OCI-LY7 (cell line): ENCODE measurements around the gene ANO6. TPM values are rescaled to one million over a fixed set of nuclear protein-coding genes. Genes with fewer than 3 reads are reported as not detected.

Experiments used
- BruUV-seq: library from RNA; stranded (reverse); fragments of 400-500 nt; replicated peaks from 2 replicates; lab custom pipeline; 2021; lab: Mats Ljungman, UMichigan
- CTCF ChIA-PET: fragments of 300-600 bp; sonication (Branson Sonifier 250); formaldehyde crosslinking; loops from one replicate; lab custom pipeline; 2022; ENCODE audit warnings: antibody characterized with exemption; ENCODE audit not compliant: unreplicated experiment; lab: Charles Lee
- POLR2A ChIA-PET: fragments of 300-600 bp; sonication (Branson Sonifier 250); formaldehyde crosslinking; loops from one replicate; lab custom pipeline; 2022; ENCODE audit warnings: antibody characterized with exemption; lab: Charles Lee
- DNase-seq: peaks from one replicate; pipeline ENCODE4 v3.0.0-alpha.2; 2015; ENCODE audit warnings: low spot score
- H2AFZ ChIP-seq: fragments of 200-600 bp; sonication (generic), shearing (Covaris generic); 2 replicates; pipeline ENCODE4 v1.6.1; 2014; ENCODE audit warnings: mild to moderate bottlenecking, antibody characterized with exemption, low read length, moderate library complexity
- H3K27ac ChIP-seq: fragments of 200-600 bp; sonication (generic); 2 replicates; pipeline ENCODE4 v1.5.1; 2014; ENCODE audit warnings: mixed run types, low read depth, mild to moderate bottlenecking, moderate library complexity, low read length, inconsistent platforms; ENCODE audit not compliant: poor library complexity, severe bottlenecking
- H3K36me3 ChIP-seq: fragments of 200-600 bp; sonication (generic); 2 replicates; pipeline ENCODE4 v1.6.1; 2014; ENCODE audit warnings: mild to moderate bottlenecking, antibody characterized with exemption, low read length, moderate library complexity, mixed read lengths; ENCODE audit not compliant: insufficient read depth
- H3K4me1 ChIP-seq: fragments of 200-600 bp; sonication (generic); 2 replicates; pipeline ENCODE4 v1.5.1; 2014; ENCODE audit warnings: mild to moderate bottlenecking, low read length; ENCODE audit not compliant: insufficient read depth, poor library complexity, severe bottlenecking
- H3K4me2 ChIP-seq: fragments of 200-600 bp; sonication (generic); 2 replicates; pipeline ENCODE4 v1.6.1; 2014; ENCODE audit warnings: mild to moderate bottlenecking, low read length
- H3K4me3 ChIP-seq: fragments of 200-600 bp; sonication (generic); 2 replicates; pipeline ENCODE4 v1.5.1; 2014; ENCODE audit warnings: mild to moderate bottlenecking, low read depth, low read length; ENCODE audit not compliant: poor library complexity, severe bottlenecking
- H3K79me2 ChIP-seq: fragments of 200-600 bp; sonication (generic); 2 replicates; pipeline ENCODE4 v1.6.1; 2016; ENCODE audit warnings: low read depth, mild to moderate bottlenecking, low read length, moderate library complexity, mixed read lengths; ENCODE audit not compliant: insufficient read depth
- H3K9me2 ChIP-seq: fragments of 200-600 bp; sonication (generic); 2 replicates; pipeline ENCODE4 v1.6.1; 2016; ENCODE audit warnings: mild to moderate bottlenecking, low read length, mixed read lengths; ENCODE audit not compliant: insufficient read depth
- H3K9me3 ChIP-seq: fragments of 200-600 bp; sonication (generic); 2 replicates; pipeline ENCODE4 v1.6.1; 2014; ENCODE audit warnings: mild to moderate bottlenecking, mixed run types, low read length, mixed read lengths
- H4K20me1 ChIP-seq: fragments of 200-600 bp; sonication (generic); 2 replicates; pipeline ENCODE4 v1.6.1; 2014; ENCODE audit warnings: mild to moderate bottlenecking, antibody characterized with exemption, low read length, moderate library complexity, mixed read lengths; ENCODE audit not compliant: insufficient read depth
- EZH2phosphoT487 ChIP-seq: fragments of 200-600 bp; sonication (generic); IDR thresholded peaks from 2 replicates; pipeline ENCODE4 v1.6.1; 2018; ENCODE audit warnings: low read depth, borderline replicate concordance, mild to moderate bottlenecking, mixed run types, antibody characterized with exemption, low read length, moderate library complexity, mixed read lengths
- intact Hi-C: fragments of 100-400 bp; cut with micrococcal nuclease; formaldehyde crosslinking; loops from one replicate; pipeline ENCODE4 v1.10.0; 2022; ENCODE audit not compliant: unreplicated experiment
- total RNA-seq, 2 experiments: library from RNA; depleted of rRNA in 1 of 2; stranded (reverse); fragments of >200 nt in 1 of 2; shearing (Covaris generic) in 1 of 2; gene quantifications; 2 replicates each; pipeline ENCODE4 v1.2.3, GENCODE V29; 2014 to 2022
- TF ChIP-seq, protein P1 (sequence below): fragments of 200-600 bp; sonication (generic); conservative IDR thresholded peaks from 2 replicates; pipeline ENCODE4 v1.5.1; 2014; ENCODE audit warnings: mild to moderate bottlenecking, antibody characterized with exemption, low read length, moderate library complexity, mixed read lengths

Gene ANO6
- total RNA-seq, 2 experiments from 2014 or later: 15.0 to 17.7 TPM

DNA sequence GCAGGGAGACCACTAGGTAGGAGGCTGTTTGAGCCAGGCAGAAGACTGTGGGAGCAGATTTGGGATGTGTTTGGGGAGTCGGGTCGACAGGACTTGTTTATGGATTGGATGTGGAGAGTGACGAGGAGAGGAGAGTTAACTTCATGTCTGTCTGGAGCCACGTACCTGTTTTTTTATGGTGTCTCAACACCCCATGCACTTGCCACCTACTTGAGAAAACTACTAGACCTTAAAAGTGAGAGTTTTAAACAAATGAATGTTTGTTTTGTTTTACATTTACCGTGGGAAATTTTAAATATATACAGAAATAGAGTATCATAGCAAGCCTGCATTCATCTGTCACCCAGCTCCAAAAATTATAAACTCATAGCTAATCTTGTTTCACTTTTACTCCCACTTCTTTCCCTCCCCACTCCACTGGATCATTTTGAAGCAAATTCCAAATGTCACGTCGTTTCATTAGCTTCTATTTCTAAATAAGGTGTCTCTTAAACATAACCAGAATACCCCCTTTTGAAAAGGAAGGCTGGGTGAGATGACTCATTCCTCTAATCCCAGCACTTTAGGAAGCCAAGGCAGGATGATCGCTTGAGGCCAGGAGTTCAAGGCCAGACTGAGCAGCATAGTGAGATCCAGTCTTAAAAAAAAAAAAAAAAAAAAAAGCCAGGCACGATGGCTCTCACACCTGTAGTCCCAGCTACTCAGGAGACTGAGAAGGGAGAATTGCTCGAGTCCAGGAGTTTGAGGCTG is 136.2 kb downstream of the ANO6 start:
- Histone ChIP-seq H4K20me1 (no peaks in the 10 kb centered on the region), H3K27ac (no peak overlapping the region), H3K9me2 (no peaks in the 10 kb centered on the region), H3K4me3 (no peak overlapping the region), H3K79me2 (no peaks in the 10 kb centered on the region), H3K9me3 (no peaks in the 10 kb centered on the region), H3K4me1 (peaks cover 2% of the 10 kb centered on the region), H3K4me2 (no peak overlapping the region), H3K36me3 (peaks cover 2% of the 10 kb centered on the region), H2AFZ (no peak overlapping the region)
- ChIA-PET CTCF (no interaction called here), POLR2A (interaction anchor here (0.6 to 0.7 kb wide), 2 partner anchors 13 to 781 kb away, joined by 3 read pairs; no protein-coding TSS in a partner anchor)
- DNase-seq: no peak
- no TSS peak for BruUV-seq
- TF ChIP-seq, protein P1, sequence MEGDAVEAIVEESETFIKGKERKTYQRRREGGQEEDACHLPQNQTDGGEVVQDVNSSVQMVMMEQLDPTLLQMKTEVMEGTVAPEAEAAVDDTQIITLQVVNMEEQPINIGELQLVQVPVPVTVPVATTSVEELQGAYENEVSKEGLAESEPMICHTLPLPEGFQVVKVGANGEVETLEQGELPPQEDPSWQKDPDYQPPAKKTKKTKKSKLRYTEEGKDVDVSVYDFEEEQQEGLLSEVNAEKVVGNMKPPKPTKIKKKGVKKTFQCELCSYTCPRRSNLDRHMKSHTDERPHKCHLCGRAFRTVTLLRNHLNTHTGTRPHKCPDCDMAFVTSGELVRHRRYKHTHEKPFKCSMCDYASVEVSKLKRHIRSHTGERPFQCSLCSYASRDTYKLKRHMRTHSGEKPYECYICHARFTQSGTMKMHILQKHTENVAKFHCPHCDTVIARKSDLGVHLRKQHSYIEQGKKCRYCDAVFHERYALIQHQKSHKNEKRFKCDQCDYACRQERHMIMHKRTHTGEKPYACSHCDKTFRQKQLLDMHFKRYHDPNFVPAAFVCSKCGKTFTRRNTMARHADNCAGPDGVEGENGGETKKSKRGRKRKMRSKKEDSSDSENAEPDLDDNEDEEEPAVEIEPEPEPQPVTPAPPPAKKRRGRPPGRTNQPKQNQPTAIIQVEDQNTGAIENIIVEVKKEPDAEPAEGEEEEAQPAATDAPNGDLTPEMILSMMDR: no peak
- TF ChIP-seq EZH2phosphoT487: no peak
- intact Hi-C loops: no loop called here

DNA sequence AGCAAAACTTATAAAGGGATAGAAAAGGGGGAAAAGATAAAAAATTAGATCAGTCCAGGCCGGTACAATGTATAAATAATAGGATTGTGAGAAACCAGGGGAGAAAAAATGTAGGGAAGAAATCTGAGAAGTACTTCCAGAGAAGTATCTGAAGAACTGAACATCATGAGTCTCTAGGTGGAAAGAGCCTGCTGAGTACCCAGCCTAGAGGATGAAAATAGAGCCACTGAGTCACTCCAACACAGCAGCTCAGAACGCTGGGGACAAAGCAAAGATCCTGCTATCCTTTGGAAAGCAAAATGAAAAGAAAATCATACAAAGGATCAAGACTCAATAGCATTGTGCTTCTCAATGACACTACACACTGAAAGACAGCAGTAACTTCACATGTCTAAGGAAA is 138.0 kb downstream of the ANO6 start:
- ChIA-PET CTCF (no interaction called here), POLR2A (no interaction called here)
- Histone ChIP-seq H3K4me2 (no peak overlapping the region), H3K79me2 (no peaks in the 10 kb centered on the region), H3K9me2 (no peaks in the 10 kb centered on the region), H3K4me3 (no peak overlapping the region), H3K9me3 (no peaks in the 10 kb centered on the region), H3K4me1 (peaks cover 2% of the 10 kb centered on the region), H3K27ac (no peak overlapping the region), H4K20me1 (no peaks in the 10 kb centered on the region), H3K36me3 (peaks cover 2% of the 10 kb centered on the region), H2AFZ (no peak overlapping the region)
- no peak for DNase-seq
- intact Hi-C loops: no loop called here
- TF ChIP-seq, protein P1: no peak
- no peak for TF ChIP-seq EZH2phosphoT487
- no TSS peak for BruUV-seq

DNA sequence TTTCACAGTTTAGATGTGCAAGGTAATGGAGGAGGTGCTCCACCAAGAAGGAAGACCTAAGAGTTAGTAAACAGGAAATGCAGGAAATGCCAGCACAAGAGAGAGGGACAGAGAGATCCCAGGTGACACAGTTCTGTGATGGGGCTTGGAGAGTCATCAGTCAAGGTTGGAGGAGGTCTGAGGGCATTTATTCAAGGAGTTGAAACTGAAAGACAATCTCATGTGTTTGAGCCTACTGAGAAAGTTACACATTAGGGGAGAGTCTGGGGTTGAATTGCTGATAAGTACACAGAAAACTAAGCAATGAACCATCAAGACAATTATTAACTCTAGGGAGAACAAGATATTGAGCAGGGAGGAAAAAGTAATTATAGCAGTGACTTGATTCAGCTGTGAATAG is 138.5 kb downstream of the ANO6 start:
- BruUV-seq: no TSS peak
- Histone ChIP-seq H3K9me2 (no peaks in the 10 kb centered on the region), H3K4me2 (no peak overlapping the region), H3K4me1 (peaks cover 2% of the 10 kb centered on the region), H3K36me3 (no peaks in the 10 kb centered on the region; the same call in 1 of the 2 replicates), H3K4me3 (no peak overlapping the region), H3K9me3 (no peaks in the 10 kb centered on the region), H3K79me2 (no peaks in the 10 kb centered on the region), H4K20me1 (no peaks in the 10 kb centered on the region), H3K27ac (no peak overlapping the region), H2AFZ (no peak overlapping the region)
- TF ChIP-seq, protein P1: no peak
- TF ChIP-seq EZH2phosphoT487: no peak
- intact Hi-C loops: no loop called here
- no peak for DNase-seq
- ChIA-PET CTCF (no interaction called here), POLR2A (interaction anchor here (0.6 to 0.7 kb wide), 2 partner anchors 294 to 595 kb away, joined by 4 read pairs; no protein-coding TSS in a partner anchor)
